HepG2 (cell line): Measurements from ENCODE around the gene CXADR. TPM values are rescaled to one million over a fixed set of nuclear protein-coding genes. Genes with fewer than 3 reads are reported as not detected.

ENCODE experiments used
- FOXK1 ChIP-seq: sonication (generic); formaldehyde crosslinking; IDR thresholded peaks from 2 replicates; pipeline ENCODE4 v1.4.0; 2020; ENCODE audit warnings: low read depth, missing genetic modification reagents, borderline replicate concordance
- HNF4G ChIP-seq, 2 experiments: sonication (generic) in 1 of 2; formaldehyde crosslinking in 1 of 2; IDR thresholded peaks; 2 replicates each; pipeline versions ENCODE4 v1.4.0 to v1.6.1; 2011 to 2020; ENCODE audit warnings: borderline replicate concordance in 2 of 2, low read depth in 2 of 2, mild to moderate bottlenecking in 2 of 2, low read length in 1 of 2, missing genetic modification reagents in 1 of 2, moderate library complexity in 1 of 2
- JUND ChIP-seq: sonication (generic); formaldehyde crosslinking; IDR thresholded peaks from 2 replicates; pipeline ENCODE4 v1.8.0; 2022; ENCODE audit warnings: mild to moderate bottlenecking, missing genetic modification reagents
- KLF6 ChIP-seq: IDR thresholded peaks from 2 replicates; pipeline ENCODE4 v1.8.0; 2016; ENCODE audit warnings: missing biosample characterization, missing genetic modification reagents
- MAZ ChIP-seq, 2 experiments: sonication (generic) in 1 of 2; formaldehyde crosslinking in 1 of 2; IDR thresholded peaks; 2 replicates each; pipeline versions ENCODE4 v1.5.0 to v1.6.1; 2012 to 2020; ENCODE audit warnings: low read depth in 2 of 2, mild to moderate bottlenecking in 2 of 2, borderline replicate concordance in 1 of 2, improper control_type of control experiment in 1 of 2, low read length in 1 of 2, missing genetic modification reagents in 1 of 2, moderate library complexity in 1 of 2
- NR2F2 ChIP-seq: IDR thresholded peaks from 2 replicates; pipeline ENCODE4 v1.6.1; 2012; ENCODE audit warnings: low read depth, inconsistent platforms, borderline replicate concordance
- PHF20 ChIP-seq: sonication (generic); formaldehyde crosslinking; IDR thresholded peaks from 2 replicates; pipeline ENCODE4 v1.5.0; 2020; ENCODE audit warnings: mild to moderate bottlenecking, missing genetic modification reagents
- TP53 ChIP-seq: sonication (generic); formaldehyde crosslinking; conservative IDR thresholded peaks from 2 replicates; pipeline ENCODE4 v1.4.0; 2020; ENCODE audit warnings: missing genetic modification reagents
- ZBTB3 ChIP-seq: sonication (generic); formaldehyde crosslinking; IDR thresholded peaks from 2 replicates; pipeline ENCODE4 v1.4.0; 2020; ENCODE audit warnings: low read depth, mild to moderate bottlenecking, moderate library complexity, missing genetic modification reagents, borderline replicate concordance
- ZNF430 ChIP-seq: sonication (generic); formaldehyde crosslinking; IDR thresholded peaks from 2 replicates; pipeline ENCODE4 v1.9.0; 2021; ENCODE audit warnings: mild to moderate bottlenecking, missing genetic modification reagents
- ZNF510 ChIP-seq: sonication (generic); formaldehyde crosslinking; IDR thresholded peaks from 2 replicates; pipeline ENCODE4 v1.4.0; 2020; ENCODE audit warnings: low read depth, mild to moderate bottlenecking, missing genetic modification reagents
- ZNF746 ChIP-seq: sonication (generic); formaldehyde crosslinking; IDR thresholded peaks from 2 replicates; pipeline ENCODE4 v1.8.0; 2022; ENCODE audit warnings: mild to moderate bottlenecking, missing genetic modification reagents
- polyA plus RNA-seq, 8 experiments: library from polyadenylated mRNA; depleted of rRNA in 3 of 8; stranded (reverse) in 7 of 8; unstranded in 1 of 8; fragments of >200 nt; fragmentation: Illumina TruSeq in 4 of 8; extraction: Trizol in 4 of 8; gene quantifications; 2 replicates each; pipeline versions ENCODE4 v1.2.1 to v1.2.3, GENCODE V29; 2011 to 2016; ENCODE audit warnings: low read depth in 4 of 8, missing spikeins in 1 of 8, mixed read lengths in 1 of 8; ENCODE audit not compliant: insufficient read depth in 1 of 8
- total RNA-seq, 5 experiments: library from RNA; depleted of rRNA; stranded (reverse); fragments of >200 nt; fragmentation: Illumina TruSeq; extraction: Trizol; gene quantifications; 2 replicates each; pipeline ENCODE4 v1.2.3, GENCODE V29; 2016; ENCODE audit warnings: low read depth in 1 of 5
- TF ChIP-seq, protein P1 (sequence below): sonication (generic); IDR thresholded peaks from 2 replicates; pipeline ENCODE4 v1.6.1; 2016; ENCODE audit warnings: low read depth, borderline replicate concordance
- TF ChIP-seq, protein P2 (sequence below): sonication (generic); formaldehyde crosslinking; IDR thresholded peaks from 2 replicates; pipeline ENCODE4 v1.8.1; 2023; ENCODE audit warnings: mild to moderate bottlenecking, inconsistent platforms, moderate library complexity, missing genetic modification reagents, borderline replicate concordance
- TF ChIP-seq, protein P3 (sequence below): sonication (generic); formaldehyde crosslinking; IDR thresholded peaks from 2 replicates; pipeline ENCODE4 v1.9.0; 2022; ENCODE audit warnings: missing genetic modification reagents, mild to moderate bottlenecking, borderline replicate concordance
- TF ChIP-seq, protein P4 (sequence below): sonication (generic); formaldehyde crosslinking; IDR thresholded peaks from 2 replicates; pipeline ENCODE4 v1.9.0; 2021; ENCODE audit warnings: missing genetic modification reagents, borderline replicate concordance
- TF ChIP-seq, protein P5 (sequence below): IDR thresholded peaks from 2 replicates; pipeline ENCODE4 v1.4.0; 2020; ENCODE audit warnings: mild to moderate bottlenecking, missing genetic modification reagents

CXADR gene
- total and polyA plus RNA-seq, 2 of the 13 experiments (the other 11 are each of a cell fraction or from before 2014, with no cell fraction given), result 86.8 to 110 TPM

DNA sequence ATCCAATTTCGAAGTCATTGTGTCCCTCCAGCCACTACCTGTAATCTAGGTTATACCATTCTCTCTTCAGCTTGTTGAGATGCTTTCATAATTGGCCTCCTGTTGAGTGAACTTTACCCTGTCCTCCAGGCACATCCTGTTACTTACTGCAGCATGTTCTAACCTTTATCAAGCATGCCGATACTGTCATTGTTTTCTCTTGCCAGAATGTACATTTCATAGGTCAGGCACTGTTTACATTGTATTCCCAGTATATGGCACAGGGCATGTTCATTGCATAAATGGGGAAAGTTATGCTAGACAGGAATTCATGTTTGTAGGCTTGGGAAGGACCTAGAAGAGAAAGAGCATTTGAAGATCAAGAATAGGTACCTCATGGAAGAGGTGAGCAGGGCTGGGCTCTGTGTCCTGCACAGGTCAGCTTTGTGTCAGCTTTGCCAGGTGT, 10.2 kb downstream of the CXADR start (continued):
- TF ChIP-seq HNF4G (IDR thresholded peaks at IDR 0.05; ENCODE audit: borderline replicate concordance, low read depth, low read length), result peak; percentile 95
- TF ChIP-seq HNF4G (CRISPR knock-in tag; IDR thresholded peaks at IDR 0.05; ENCODE audit: borderline replicate concordance, low read depth), result peak; percentile 95
- peak; percentile 89 for TF ChIP-seq JUND (CRISPR knock-in tag)
- no peak for TF ChIP-seq PHF20 (CRISPR knock-in tag)
- peak; percentile 86; the same call in 1 of the 2 replicates for TF ChIP-seq ZBTB3 (CRISPR knock-in tag)
- TF ChIP-seq FOXK1 (CRISPR knock-in tag), result peak; percentile 98
- TF ChIP-seq ZNF746, result peak; percentile 74; the same call in 1 of the 2 replicates
- peak; percentile 98 for TF ChIP-seq ZNF510
- TF ChIP-seq, protein P1, sequence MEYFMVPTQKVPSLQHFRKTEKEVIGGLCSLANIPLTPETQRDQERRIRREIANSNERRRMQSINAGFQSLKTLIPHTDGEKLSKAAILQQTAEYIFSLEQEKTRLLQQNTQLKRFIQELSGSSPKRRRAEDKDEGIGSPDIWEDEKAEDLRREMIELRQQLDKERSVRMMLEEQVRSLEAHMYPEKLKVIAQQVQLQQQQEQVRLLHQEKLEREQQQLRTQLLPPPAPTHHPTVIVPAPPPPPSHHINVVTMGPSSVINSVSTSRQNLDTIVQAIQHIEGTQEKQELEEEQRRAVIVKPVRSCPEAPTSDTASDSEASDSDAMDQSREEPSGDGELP, result peak; percentile 83; the same call in 1 of the 2 replicates
- TF ChIP-seq, protein P2, sequence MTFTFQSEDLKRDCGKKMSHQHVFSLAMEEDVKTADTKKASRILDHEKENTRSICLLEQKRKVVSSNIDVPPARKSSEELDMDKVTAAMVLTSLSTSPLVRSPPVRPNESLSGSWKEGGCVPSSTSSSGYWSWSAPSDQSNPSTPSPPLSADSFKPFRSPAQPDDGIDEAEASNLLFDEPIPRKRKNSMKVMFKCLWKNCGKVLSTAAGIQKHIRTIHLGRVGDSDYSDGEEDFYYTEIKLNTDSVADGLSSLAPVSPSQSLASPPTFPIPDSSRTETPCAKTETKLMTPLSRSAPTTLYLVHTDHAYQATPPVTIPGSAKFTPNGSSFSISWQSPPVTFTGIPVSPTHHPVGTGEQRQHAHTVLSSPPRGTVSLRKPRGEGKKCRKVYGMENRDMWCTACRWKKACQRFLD (CRISPR knock-in tag), result no peak
- TF ChIP-seq, protein P3, sequence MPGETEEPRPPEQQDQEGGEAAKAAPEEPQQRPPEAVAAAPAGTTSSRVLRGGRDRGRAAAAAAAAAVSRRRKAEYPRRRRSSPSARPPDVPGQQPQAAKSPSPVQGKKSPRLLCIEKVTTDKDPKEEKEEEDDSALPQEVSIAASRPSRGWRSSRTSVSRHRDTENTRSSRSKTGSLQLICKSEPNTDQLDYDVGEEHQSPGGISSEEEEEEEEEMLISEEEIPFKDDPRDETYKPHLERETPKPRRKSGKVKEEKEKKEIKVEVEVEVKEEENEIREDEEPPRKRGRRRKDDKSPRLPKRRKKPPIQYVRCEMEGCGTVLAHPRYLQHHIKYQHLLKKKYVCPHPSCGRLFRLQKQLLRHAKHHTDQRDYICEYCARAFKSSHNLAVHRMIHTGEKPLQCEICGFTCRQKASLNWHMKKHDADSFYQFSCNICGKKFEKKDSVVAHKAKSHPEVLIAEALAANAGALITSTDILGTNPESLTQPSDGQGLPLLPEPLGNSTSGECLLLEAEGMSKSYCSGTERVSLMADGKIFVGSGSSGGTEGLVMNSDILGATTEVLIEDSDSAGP (CRISPR knock-in tag), result peak; percentile 63; the same call in 1 of the 2 replicates
- TF ChIP-seq, protein P4, sequence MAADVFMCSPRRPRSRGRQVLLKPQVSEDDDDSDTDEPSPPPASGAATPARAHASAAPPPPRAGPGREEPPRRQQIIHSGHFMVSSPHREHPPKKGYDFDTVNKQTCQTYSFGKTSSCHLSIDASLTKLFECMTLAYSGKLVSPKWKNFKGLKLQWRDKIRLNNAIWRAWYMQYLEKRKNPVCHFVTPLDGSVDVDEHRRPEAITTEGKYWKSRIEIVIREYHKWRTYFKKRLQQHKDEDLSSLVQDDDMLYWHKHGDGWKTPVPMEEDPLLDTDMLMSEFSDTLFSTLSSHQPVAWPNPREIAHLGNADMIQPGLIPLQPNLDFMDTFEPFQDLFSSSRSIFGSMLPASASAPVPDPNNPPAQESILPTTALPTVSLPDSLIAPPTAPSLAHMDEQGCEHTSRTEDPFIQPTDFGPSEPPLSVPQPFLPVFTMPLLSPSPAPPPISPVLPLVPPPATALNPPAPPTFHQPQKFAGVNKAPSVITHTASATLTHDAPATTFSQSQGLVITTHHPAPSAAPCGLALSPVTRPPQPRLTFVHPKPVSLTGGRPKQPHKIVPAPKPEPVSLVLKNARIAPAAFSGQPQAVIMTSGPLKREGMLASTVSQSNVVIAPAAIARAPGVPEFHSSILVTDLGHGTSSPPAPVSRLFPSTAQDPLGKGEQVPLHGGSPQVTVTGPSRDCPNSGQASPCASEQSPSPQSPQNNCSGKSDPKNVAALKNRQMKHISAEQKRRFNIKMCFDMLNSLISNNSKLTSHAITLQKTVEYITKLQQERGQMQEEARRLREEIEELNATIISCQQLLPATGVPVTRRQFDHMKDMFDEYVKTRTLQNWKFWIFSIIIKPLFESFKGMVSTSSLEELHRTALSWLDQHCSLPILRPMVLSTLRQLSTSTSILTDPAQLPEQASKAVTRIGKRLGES (CRISPR knock-in tag), result 0 out of 2 replicates have a peak, but pooled peaks have one; percentile 44
- TF ChIP-seq NR2F2, result peak; percentile 94
- TF ChIP-seq KLF6 (CRISPR knock-in tag), result peak; percentile 63; the same call in 1 of the 2 replicates
- TF ChIP-seq ZNF430 (CRISPR knock-in tag), result peak; percentile 59; the same call in 1 of the 2 replicates
- TF ChIP-seq MAZ (IDR thresholded peaks at IDR 0.05; ENCODE audit: borderline replicate concordance, low read depth, low read length), result no peak
- TF ChIP-seq MAZ (CRISPR knock-in tag; IDR thresholded peaks at IDR 0.05; ENCODE audit: low read depth), result 0 out of 2 replicates have a peak, but pooled peaks have one; percentile 48
- TF ChIP-seq, protein P5, sequence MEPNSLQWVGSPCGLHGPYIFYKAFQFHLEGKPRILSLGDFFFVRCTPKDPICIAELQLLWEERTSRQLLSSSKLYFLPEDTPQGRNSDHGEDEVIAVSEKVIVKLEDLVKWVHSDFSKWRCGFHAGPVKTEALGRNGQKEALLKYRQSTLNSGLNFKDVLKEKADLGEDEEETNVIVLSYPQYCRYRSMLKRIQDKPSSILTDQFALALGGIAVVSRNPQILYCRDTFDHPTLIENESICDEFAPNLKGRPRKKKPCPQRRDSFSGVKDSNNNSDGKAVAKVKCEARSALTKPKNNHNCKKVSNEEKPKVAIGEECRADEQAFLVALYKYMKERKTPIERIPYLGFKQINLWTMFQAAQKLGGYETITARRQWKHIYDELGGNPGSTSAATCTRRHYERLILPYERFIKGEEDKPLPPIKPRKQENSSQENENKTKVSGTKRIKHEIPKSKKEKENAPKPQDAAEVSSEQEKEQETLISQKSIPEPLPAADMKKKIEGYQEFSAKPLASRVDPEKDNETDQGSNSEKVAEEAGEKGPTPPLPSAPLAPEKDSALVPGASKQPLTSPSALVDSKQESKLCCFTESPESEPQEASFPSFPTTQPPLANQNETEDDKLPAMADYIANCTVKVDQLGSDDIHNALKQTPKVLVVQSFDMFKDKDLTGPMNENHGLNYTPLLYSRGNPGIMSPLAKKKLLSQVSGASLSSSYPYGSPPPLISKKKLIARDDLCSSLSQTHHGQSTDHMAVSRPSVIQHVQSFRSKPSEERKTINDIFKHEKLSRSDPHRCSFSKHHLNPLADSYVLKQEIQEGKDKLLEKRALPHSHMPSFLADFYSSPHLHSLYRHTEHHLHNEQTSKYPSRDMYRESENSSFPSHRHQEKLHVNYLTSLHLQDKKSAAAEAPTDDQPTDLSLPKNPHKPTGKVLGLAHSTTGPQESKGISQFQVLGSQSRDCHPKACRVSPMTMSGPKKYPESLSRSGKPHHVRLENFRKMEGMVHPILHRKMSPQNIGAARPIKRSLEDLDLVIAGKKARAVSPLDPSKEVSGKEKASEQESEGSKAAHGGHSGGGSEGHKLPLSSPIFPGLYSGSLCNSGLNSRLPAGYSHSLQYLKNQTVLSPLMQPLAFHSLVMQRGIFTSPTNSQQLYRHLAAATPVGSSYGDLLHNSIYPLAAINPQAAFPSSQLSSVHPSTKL, result peak; percentile 100
- peak; percentile 82; the same call in 1 of the 2 replicates for TF ChIP-seq TP53 (CRISPR knock-in tag)
